ENCODE measurements around the gene LRRC41. TPM values are rescaled to one million over a fixed set of nuclear protein-coding genes. Genes with fewer than 3 reads are reported as not detected.
"Not testable (repeated sequence)": the region's sequence is repeated elsewhere in the genome, so short reads cannot be mapped to it uniquely, and the experiment has no call there.

Gene LRRC41
- total RNA-seq, 2 experiments from 2014 or later: 33.4 to 34.7 TPM

GRCh38 chr1:46340404-46341221, 37.2 kb upstream of the LRRC41 start, which contains the start of gene NSUN4:
Gene NSUN4 (plus strand): TSS chr1:46340807. CDS start chr1:46340827, 20 bp downstream.
- peaks cover 42% of the 10 kb centered on the region for H3K36me3 Mint-ChIP-seq (ENCODE audit: low read depth)

GRCh38 chr1:46337409-46337808, 34.0 kb upstream of the LRRC41 start:
- peaks cover 16% of the 10 kb centered on the region for H3K36me3 Mint-ChIP-seq (ENCODE audit: low read depth)
- intact Hi-C loops (cut with DNase I, micrococcal nuclease); H3K27me3 Mint-ChIP-seq; H3K27ac Mint-ChIP-seq; DNase-seq; POLR2A ChIA-PET; H3K4me3 Mint-ChIP-seq; CTCF ChIA-PET; H3K9me3 Mint-ChIP-seq (ENCODE audit: low read depth); ATAC-seq: not testable (repeated sequence)
- peaks cover 23% of the 10 kb centered on the region for H3K4me1 Mint-ChIP-seq

More at GRCh38 chr1:46340404-46341221, 37.2 kb upstream of the LRRC41 start, which contains the start of gene NSUN4:
- ATAC-seq: peak; percentile 94
- Mint-ChIP-seq H3K4me3 (peak within 1 kb of the TSS; percentile 87), H3K4me1 (peaks cover 44% of the 10 kb centered on the region), H3K9me3 (ENCODE audit: low read depth) (no peaks in the 10 kb centered on the region), H3K27ac (peak within 1 kb of the TSS; percentile 99), H3K27me3 (no peaks in the 10 kb centered on the region)
- intact Hi-C loops (cut with DNase I, micrococcal nuclease): loop anchor here (1.0 to 5.0 kb wide), 7 partner anchors 37 to 653 kb away; partner anchors contain the start of genes LRRC41 (in 2 of the 2), RAD54L (in 2 of the 2), TMEM69 (in 2 of the 2) and UQCRH (in 2 of the 2)
- ChIA-PET CTCF (interaction anchor here (0.5 to 2.6 kb wide), 14 partner anchors 10 to 494 kb away, joined by 3 to 10 read pairs (median 4); partner anchors contain the start of genes LRRC41, MKNK1, RAD54L and UQCRH), POLR2A (interaction anchor here (0.6 to 2.7 kb wide), 5 partner anchors 21 to 94 kb away, joined by 3 to 9 read pairs (median 3); partner anchors contain the start of genes LRRC41, RAD54L and UQCRH)
- peak; percentile 93 for DNase-seq

- DNase-seq (no peak), ATAC-seq (no peak)
- H3K4me1 Mint-ChIP-seq: peaks cover 6% of the 10 kb centered on the region
- no peaks in the 10 kb centered on the region for H3K27me3 Mint-ChIP-seq
- H3K27ac Mint-ChIP-seq: no peak overlapping the region
- ChIA-PET POLR2A (no interaction called here), CTCF (no interaction called here)
- no peaks in the 10 kb centered on the region for H3K9me3 Mint-ChIP-seq (ENCODE audit: low read depth)
- intact Hi-C loops (cut with DNase I, micrococcal nuclease): no loop called here
- no peak overlapping the region for H3K4me3 Mint-ChIP-seq
- H3K36me3 Mint-ChIP-seq (ENCODE audit: low read depth): no peaks in the 10 kb centered on the region
Measured at GRCh38 chr1:46335081-46335480, 31.7 kb upstream of the LRRC41 start.

GRCh38 chr1:46334030-46334384, 30.6 kb upstream of the LRRC41 start:
- DNase-seq (no peak), ATAC-seq (no peak)
- ChIA-PET POLR2A (no interaction called here), CTCF (interaction anchor here (0.7 to 1.4 kb wide), 3 partner anchors 11 to 139 kb away, joined by 3 to 7 read pairs (median 6); no protein-coding TSS in a partner anchor)
- Mint-ChIP-seq H3K27ac (no peak overlapping the region), H3K4me1 (no peaks in the 10 kb centered on the region), H3K9me3 (ENCODE audit: low read depth) (no peaks in the 10 kb centered on the region), H3K27me3 (no peaks in the 10 kb centered on the region), H3K36me3 (ENCODE audit: low read depth) (no peaks in the 10 kb centered on the region), H3K4me3 (no peak overlapping the region)
- intact Hi-C loops (cut with DNase I, micrococcal nuclease): no loop called here

GRCh38 chr1:46333300-46334029, 30.0 kb upstream of the LRRC41 start:
- H3K9me3 Mint-ChIP-seq (ENCODE audit: low read depth): no peaks in the 10 kb centered on the region
- intact Hi-C loops (cut with DNase I, micrococcal nuclease): no loop called here
- no peaks in the 10 kb centered on the region for H3K27me3 Mint-ChIP-seq
- H3K27ac Mint-ChIP-seq: no peak overlapping the region
- CTCF ChIA-PET: interaction anchor here (0.7 to 1.4 kb wide), 5 partner anchors 12 to 139 kb away, joined by 3 to 7 read pairs (median 4); no protein-coding TSS in a partner anchor
- H3K4me1 Mint-ChIP-seq: no peaks in the 10 kb centered on the region
- no peak for DNase-seq
- ATAC-seq: no peak
- H3K4me3 Mint-ChIP-seq: no peak overlapping the region
- H3K36me3 Mint-ChIP-seq (ENCODE audit: low read depth): no peaks in the 10 kb centered on the region
- POLR2A ChIA-PET: no interaction called here

GRCh38 chr1:46331786-46332540, 28.5 kb upstream of the LRRC41 start:
- DNase-seq; H3K4me3 Mint-ChIP-seq; H3K27me3 Mint-ChIP-seq; H3K4me1 Mint-ChIP-seq; H3K27ac Mint-ChIP-seq; ATAC-seq; POLR2A ChIA-PET; intact Hi-C loops (cut with DNase I, micrococcal nuclease); H3K36me3 Mint-ChIP-seq (ENCODE audit: low read depth); H3K9me3 Mint-ChIP-seq (ENCODE audit: low read depth): not testable (repeated sequence)
- CTCF ChIA-PET: interaction anchor here (1.3 kb wide), 1 partner anchor 108 kb away, joined by 3 read pairs; no protein-coding TSS in a partner anchor

- ATAC-seq; H3K4me1 Mint-ChIP-seq; H3K4me3 Mint-ChIP-seq; H3K27ac Mint-ChIP-seq; H3K9me3 Mint-ChIP-seq (ENCODE audit: low read depth); H3K36me3 Mint-ChIP-seq (ENCODE audit: low read depth); DNase-seq; POLR2A ChIA-PET; H3K27me3 Mint-ChIP-seq; intact Hi-C loops (cut with DNase I, micrococcal nuclease); CTCF ChIA-PET: not testable (repeated sequence)
Measured at GRCh38 chr1:46330381-46330780, 27.0 kb upstream of the LRRC41 start.

- DNase-seq; H3K9me3 Mint-ChIP-seq (ENCODE audit: low read depth); H3K36me3 Mint-ChIP-seq (ENCODE audit: low read depth); ATAC-seq; POLR2A ChIA-PET; H3K27me3 Mint-ChIP-seq; intact Hi-C loops (cut with DNase I, micrococcal nuclease); H3K4me1 Mint-ChIP-seq; H3K27ac Mint-ChIP-seq; H3K4me3 Mint-ChIP-seq: not testable (repeated sequence)
- CTCF ChIA-PET: interaction anchor here (0.6 kb wide), 1 partner anchor 357 kb away, joined by 4 read pairs; no protein-coding TSS in a partner anchor
Measured at GRCh38 chr1:46329807-46330206, 26.4 kb upstream of the LRRC41 start.

GRCh38 chr1:46328182-46328581, 24.8 kb upstream of the LRRC41 start:
- POLR2A ChIA-PET: interaction anchor here (0.6 kb wide), 1 partner anchor 9 kb away, joined by 5 read pairs; no protein-coding TSS in a partner anchor
- H3K36me3 Mint-ChIP-seq (ENCODE audit: low read depth); intact Hi-C loops (cut with DNase I, micrococcal nuclease); ATAC-seq; H3K4me1 Mint-ChIP-seq; H3K27me3 Mint-ChIP-seq; CTCF ChIA-PET; H3K27ac Mint-ChIP-seq; DNase-seq; H3K9me3 Mint-ChIP-seq (ENCODE audit: low read depth); H3K4me3 Mint-ChIP-seq: not testable (repeated sequence)

- intact Hi-C loops (cut with DNase I, micrococcal nuclease); POLR2A ChIA-PET: not testable (repeated sequence)
Measured at GRCh38 chr1:46325285-46326076, 22.1 kb upstream of the LRRC41 start.

More at GRCh38 chr1:46325285-46326076, 22.1 kb upstream of the LRRC41 start:
- H3K36me3 Mint-ChIP-seq (ENCODE audit: low read depth); H3K9me3 Mint-ChIP-seq (ENCODE audit: low read depth); H3K27me3 Mint-ChIP-seq; H3K4me3 Mint-ChIP-seq; H3K27ac Mint-ChIP-seq; ATAC-seq; CTCF ChIA-PET; H3K4me1 Mint-ChIP-seq; DNase-seq: not testable (repeated sequence)

Measured in activated CD4-positive, alpha-beta T cell treated with anti-CD3 and anti-CD28 coated beads for 36 hours (primary cell).